ENCODE measurements around the gene NOPCHAP1. TPM values are rescaled to one million over a fixed set of nuclear protein-coding genes. Genes with fewer than 3 reads are reported as not detected.

The NOPCHAP1 gene
- total RNA-seq, 1 donor from 2014 or later = 13.3 TPM

DNA sequence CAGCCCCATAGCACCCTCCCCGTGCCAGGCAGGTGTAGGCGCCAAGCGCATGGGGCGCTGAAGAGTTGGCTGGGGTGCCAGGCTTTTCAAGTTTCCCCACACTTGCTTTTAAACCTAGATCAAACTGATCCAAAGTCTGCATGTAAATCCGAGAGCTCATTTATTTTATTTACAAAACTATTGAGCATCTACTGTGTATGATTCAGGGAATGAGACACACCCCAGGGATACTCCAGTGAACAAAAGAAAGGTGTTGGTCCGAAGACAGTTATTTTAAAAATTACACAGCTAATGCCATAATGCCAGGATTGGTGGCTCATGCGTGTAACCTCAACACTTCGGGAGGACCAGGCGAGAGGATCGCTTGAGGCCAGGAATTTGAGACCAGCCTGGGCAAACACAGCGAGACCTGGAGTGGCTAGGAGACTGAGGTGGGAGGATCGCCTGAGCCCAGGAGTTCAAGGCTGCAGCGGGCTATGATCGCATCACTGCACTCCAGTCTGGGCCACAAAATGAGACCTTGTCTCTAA lies 27.2 kb upstream of the NOPCHAP1 start:
- Histone ChIP-seq H3K27ac (peak overlapping the region; percentile 80), H3K9me3 (no peaks in the 10 kb centered on the region), H3K4me1 (peaks cover 14% of the 10 kb centered on the region), H3K36me3 (no peaks in the 10 kb centered on the region), H3K4me3 (peak overlapping the region; percentile 66 to 96), H3K27me3 (no peaks in the 10 kb centered on the region)
- TF ChIP-seq, protein P1, sequence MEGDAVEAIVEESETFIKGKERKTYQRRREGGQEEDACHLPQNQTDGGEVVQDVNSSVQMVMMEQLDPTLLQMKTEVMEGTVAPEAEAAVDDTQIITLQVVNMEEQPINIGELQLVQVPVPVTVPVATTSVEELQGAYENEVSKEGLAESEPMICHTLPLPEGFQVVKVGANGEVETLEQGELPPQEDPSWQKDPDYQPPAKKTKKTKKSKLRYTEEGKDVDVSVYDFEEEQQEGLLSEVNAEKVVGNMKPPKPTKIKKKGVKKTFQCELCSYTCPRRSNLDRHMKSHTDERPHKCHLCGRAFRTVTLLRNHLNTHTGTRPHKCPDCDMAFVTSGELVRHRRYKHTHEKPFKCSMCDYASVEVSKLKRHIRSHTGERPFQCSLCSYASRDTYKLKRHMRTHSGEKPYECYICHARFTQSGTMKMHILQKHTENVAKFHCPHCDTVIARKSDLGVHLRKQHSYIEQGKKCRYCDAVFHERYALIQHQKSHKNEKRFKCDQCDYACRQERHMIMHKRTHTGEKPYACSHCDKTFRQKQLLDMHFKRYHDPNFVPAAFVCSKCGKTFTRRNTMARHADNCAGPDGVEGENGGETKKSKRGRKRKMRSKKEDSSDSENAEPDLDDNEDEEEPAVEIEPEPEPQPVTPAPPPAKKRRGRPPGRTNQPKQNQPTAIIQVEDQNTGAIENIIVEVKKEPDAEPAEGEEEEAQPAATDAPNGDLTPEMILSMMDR (IDR thresholded peaks at IDR 0.05) = no peak
- TF ChIP-seq POLR2AphosphoS5 (IDR thresholded peaks at IDR 0.05; ENCODE audit: insufficient read depth in 1 of 2, low read depth in 1 of 2) (no peak), POLR2A (IDR thresholded peaks at IDR 0.05) (no peak)
- no peak for DNase-seq (ENCODE audit: extremely low spot score in 2 of 2)
- intact Hi-C loops (cut with DNase I) = no loop called here

DNA sequence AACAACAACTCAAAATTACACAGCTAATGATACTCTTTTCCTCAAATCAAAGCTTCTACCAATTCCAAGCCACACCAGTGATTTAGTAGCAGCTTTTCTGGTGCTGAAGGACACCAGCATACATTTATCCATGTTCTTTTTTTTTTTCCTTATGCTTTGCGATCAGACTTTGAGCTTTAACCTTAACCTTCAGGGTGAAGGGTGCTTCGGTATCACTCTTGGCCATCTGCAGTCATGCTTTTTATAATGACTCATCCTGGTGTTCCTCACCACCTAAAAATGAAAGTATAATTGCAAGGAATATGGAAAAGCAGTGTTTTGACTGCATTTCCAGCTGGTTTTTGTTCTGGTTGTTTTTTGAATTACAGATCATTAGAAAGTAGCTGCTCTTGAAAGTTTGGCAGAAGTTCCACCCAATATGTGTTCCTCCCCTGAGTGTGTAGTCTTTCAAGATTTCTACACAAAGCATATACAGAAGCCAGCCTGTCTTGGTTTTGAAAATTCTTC lies 26.7 kb upstream of the NOPCHAP1 start:
- Histone ChIP-seq H3K9me3 (no peaks in the 10 kb centered on the region), H3K36me3 (no peaks in the 10 kb centered on the region), H3K4me1 (peaks cover 14% of the 10 kb centered on the region), H3K4me3 (peak overlapping the region; percentile 66 to 96), H3K27ac (peak overlapping the region; percentile 80), H3K27me3 (no peaks in the 10 kb centered on the region)
- no peak for DNase-seq (ENCODE audit: extremely low spot score in 2 of 2)
- intact Hi-C loops (cut with DNase I) = no loop called here
- TF ChIP-seq, protein P1 (IDR thresholded peaks at IDR 0.05) = no peak
- no peak for TF ChIP-seq POLR2A (IDR thresholded peaks at IDR 0.05)
- no peak for TF ChIP-seq POLR2AphosphoS5 (IDR thresholded peaks at IDR 0.05; ENCODE audit: insufficient read depth in 1 of 2, low read depth in 1 of 2)

DNA sequence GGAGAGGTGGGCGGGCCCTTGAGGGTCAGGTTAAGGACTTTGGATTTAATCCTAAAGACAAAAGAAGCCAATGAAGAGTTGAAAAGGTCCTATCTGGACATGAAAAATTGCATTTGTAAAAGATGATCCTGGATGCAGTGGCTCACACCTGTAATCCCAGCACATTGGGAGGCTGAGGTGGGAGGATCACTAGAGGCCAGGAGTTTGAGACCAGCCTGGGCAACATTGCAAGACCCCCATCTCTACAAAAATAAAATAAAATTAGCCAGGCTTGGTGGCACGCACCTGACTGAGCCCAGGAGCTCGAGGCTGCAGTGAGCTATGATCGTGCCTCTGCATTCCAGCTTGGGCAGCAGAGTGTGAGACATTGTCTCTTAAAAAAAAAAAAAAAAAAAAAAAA lies 25.7 kb upstream of the NOPCHAP1 start:
- Histone ChIP-seq H3K4me3 (no peak overlapping the region), H3K27ac (no peak overlapping the region), H3K27me3 (no peaks in the 10 kb centered on the region), H3K4me1 (peaks cover 14% of the 10 kb centered on the region), H3K9me3 (no peaks in the 10 kb centered on the region), H3K36me3 (no peaks in the 10 kb centered on the region)
- intact Hi-C loops (cut with DNase I) = no loop called here
- no peak for TF ChIP-seq POLR2A (IDR thresholded peaks at IDR 0.05)
- TF ChIP-seq POLR2AphosphoS5 (IDR thresholded peaks at IDR 0.05; ENCODE audit: insufficient read depth in 1 of 2, low read depth in 1 of 2) = no peak
- TF ChIP-seq, protein P1 (IDR thresholded peaks at IDR 0.05) = no peak
- DNase-seq (ENCODE audit: extremely low spot score in 2 of 2) = no peak

DNA sequence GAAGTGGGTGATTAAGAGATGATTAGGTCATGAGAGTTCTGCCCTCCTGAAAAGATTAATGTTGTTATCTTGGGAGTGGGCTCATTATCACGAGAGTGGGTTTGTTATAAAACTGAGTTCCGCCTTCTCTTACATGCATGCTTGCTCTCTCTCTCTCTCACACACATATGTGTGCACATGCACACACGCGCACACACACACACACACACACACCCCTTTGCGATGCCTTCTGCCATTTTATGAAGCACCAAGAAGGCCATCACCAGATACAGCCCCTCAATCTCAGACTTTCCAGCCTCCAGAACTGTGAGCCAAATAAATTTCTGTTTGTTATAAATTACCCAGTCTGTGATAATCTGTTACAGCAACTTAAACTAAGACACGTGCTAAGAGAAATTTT lies 22.4 kb upstream of the NOPCHAP1 start:
- no peak for DNase-seq (ENCODE audit: extremely low spot score in 2 of 2)
- Histone ChIP-seq H3K4me1 (peaks cover 10% of the 10 kb centered on the region), H3K36me3 (no peaks in the 10 kb centered on the region), H3K27ac (no peak overlapping the region), H3K27me3 (no peaks in the 10 kb centered on the region), H3K9me3 (no peaks in the 10 kb centered on the region), H3K4me3 (no peak overlapping the region)
- intact Hi-C loops (cut with DNase I) = no loop called here
- TF ChIP-seq POLR2AphosphoS5 (IDR thresholded peaks at IDR 0.05; ENCODE audit: insufficient read depth in 1 of 2, low read depth in 1 of 2) = no peak
- TF ChIP-seq POLR2A (IDR thresholded peaks at IDR 0.05) = no peak
- TF ChIP-seq, protein P1 (IDR thresholded peaks at IDR 0.05) = no peak

DNA sequence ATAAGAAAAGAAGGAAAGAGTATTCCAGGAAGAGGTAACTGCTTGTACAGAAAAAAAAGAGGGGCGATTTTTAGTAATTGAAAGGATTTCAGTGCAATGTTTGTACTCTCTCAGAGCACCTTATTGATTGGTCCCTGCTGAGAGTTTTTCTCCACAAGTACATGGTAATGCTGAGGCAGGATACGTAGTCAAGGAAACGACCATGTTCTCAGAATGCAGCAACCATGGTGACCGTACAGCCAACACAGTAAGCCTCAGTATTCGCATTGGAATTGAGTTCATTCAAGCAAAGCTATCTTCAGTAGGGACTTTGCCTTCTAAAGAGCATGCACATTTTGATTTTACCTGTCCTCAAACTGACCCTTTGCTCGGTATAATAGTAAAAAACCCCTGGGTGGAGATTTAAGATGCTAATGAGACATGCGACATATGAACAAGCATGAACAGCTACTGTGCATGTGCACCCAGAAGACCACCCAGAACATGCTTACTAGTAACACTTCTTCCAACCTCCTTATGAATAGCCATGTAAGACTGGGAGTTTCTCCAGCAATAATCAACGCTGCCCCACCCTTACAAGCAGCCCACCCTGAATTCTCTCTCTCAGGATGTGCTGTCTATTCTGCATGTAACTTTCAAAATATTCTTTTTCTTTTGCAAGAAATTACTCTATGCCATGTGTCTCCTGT lies 21.8 kb upstream of the NOPCHAP1 start:
- intact Hi-C loops (cut with DNase I) = no loop called here
- peaks cover 4% of the 10 kb centered on the region for H3K4me1 ChIP-seq
- DNase-seq (ENCODE audit: extremely low spot score in 2 of 2) = no peak
- TF ChIP-seq POLR2A (IDR thresholded peaks at IDR 0.05) = no peak
- TF ChIP-seq POLR2AphosphoS5 (IDR thresholded peaks at IDR 0.05; ENCODE audit: insufficient read depth in 1 of 2, low read depth in 1 of 2) = no peak
- TF ChIP-seq, protein P1 (IDR thresholded peaks at IDR 0.05) = no peak
- no peak overlapping the region for H3K4me3 ChIP-seq
- no peak overlapping the region for H3K27ac ChIP-seq
- no peaks in the 10 kb centered on the region for H3K27me3 ChIP-seq
- no peaks in the 10 kb centered on the region for H3K9me3 ChIP-seq
- H3K36me3 ChIP-seq = no peaks in the 10 kb centered on the region
